Measurements from ENCODE around the gene ATG3.

Gene ATG3

DNA sequence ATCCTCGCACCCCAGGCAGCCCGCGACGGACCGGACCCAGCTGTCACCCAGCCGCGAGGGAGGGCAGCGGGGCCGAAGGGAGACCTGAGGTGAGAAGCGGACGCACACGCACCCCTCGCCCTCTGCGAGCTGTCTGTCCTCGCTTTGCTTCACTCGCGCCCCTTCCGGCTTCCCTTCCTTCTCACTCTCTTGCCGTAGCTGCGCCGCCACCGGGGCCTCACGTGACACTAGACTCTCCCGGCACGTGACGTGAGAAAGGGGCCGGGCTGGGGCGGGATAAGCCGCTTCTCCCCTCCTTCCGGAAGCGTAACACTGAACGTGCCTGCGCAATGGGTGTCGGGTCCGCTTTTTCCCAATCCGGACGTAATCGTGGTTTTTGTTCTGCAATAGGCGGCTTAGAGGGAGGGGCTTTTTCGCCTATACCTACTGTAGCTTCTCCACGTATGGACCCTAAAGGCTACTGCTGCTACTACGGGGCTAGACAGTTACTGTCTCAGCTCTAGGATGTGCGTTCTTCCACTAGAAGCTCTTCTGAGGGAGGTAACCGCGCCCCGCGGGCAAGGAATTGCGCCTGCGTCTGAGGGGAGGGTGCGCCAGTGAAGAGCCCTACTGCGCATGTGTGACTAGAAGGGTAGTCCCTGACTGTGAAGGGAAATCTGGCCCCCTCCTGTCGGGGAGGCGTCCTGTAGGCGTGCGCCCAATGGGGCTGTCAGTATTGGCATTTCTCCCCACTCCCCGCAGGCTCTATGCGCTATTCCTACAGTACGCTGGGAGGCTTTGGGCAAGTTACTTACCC is at the start of gene ATG3, which contains the start of gene SLC35A5:
TSS of gene ATG3 (minus strand) at position 229 of the 796 bp plus-strand sequence. CDS start 434 bp downstream, outside the sequence.
TSS of gene SLC35A5 (plus strand) at position 312 of the 796 bp plus-strand sequence. CDS start 1,359 bp downstream, outside the sequence.
- in situ Hi-C loops (cut with MboI; ENCODE audit: low sequenced_read_pairs): no loop called here

DNA sequence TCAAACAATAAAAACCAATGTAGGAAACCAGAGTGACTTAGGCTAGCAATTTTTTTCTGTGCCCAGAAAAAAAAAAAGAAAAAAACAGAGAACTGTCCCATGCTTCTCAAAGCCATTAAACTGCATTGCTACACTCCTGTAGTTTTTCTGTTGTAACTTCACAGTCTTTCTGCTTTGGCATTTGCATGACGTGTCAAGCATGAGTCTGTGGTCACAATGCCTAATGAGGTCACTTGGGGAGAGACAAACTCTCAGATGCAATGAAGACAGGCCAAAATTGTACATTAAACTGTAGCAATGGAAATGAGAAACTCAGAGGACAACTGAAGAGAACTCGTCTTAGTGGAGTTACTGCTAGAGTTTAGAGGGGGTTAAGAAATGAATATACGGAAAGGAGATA is 48.4 kb upstream of the ATG3 start:
- in situ Hi-C loops (cut with MboI; ENCODE audit: low sequenced_read_pairs): no loop called here

GRCh38 chr3:112607863-112608262 is 46.1 kb upstream of the ATG3 start:
- in situ Hi-C loops (cut with MboI; ENCODE audit: low sequenced_read_pairs): no loop called here

DNA sequence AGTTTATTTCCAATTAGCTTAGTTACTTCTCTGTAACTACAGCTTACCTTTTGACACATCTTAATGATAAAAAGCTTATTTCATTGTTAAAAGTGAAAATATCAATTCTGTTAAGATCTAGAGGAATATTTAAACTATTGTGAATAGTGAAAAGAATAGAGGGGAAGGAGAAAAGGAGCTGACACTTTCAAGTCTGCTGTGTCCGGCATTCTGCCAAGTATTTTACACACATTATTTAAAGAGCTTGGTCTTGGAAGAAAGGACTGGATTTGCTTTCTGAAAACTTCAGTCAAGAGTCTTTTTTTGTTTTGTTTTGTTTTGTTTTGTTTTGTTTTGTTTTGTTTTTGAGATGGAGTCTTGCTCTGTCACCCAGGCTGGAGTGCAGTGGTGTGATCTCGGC is 44.3 kb upstream of the ATG3 start:
- in situ Hi-C loops (cut with MboI; ENCODE audit: low sequenced_read_pairs): no loop called here

DNA sequence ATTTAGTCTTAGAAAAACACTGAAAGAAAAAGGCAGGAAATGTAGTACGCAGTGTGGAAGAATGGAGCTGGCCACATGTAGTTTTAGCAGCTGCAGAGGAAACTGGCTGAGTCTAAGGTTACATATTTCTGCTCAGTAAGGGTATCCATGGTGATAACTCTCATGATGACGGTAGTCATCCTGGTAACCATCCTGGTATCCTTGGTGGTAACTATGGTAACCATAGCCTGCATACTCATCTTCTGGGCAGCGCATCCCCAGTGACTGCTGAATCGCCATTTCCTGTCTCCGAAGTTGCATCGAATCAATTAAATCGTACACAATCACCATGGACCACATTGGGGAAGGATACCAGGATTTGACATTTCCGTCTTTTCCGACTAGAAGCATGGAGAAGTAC is 43.5 kb upstream of the ATG3 start:
- in situ Hi-C loops (cut with MboI; ENCODE audit: low sequenced_read_pairs): no loop called here

GRCh38 chr3:112604536-112604935 is 42.8 kb upstream of the ATG3 start:
- in situ Hi-C loops (cut with MboI; ENCODE audit: low sequenced_read_pairs): no loop called here

GRCh38 chr3:112602217-112602838 is 40.6 kb upstream of the ATG3 start:
- in situ Hi-C loops (cut with MboI; ENCODE audit: low sequenced_read_pairs): no loop called here

DNA sequence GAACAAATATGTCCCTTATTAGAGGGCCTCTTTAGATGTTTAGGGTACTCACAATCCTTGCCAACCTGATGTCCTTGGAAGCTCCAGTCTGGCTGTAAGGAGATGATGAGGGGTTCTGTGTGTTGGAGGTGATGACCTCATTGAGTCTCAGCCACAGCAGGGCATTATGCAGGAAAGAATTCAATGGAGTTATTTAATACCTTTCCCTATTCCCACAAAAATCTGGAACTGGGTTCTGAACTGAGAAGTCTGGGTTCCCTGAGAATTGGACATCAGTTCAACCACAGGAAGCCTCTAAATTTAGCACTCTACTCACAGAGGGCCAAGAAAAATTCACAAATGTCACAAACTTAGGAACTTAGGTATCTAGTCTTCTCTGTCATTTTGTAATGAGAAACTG is 37.0 kb upstream of the ATG3 start:
- in situ Hi-C loops (cut with MboI; ENCODE audit: low sequenced_read_pairs): no loop called here

DNA sequence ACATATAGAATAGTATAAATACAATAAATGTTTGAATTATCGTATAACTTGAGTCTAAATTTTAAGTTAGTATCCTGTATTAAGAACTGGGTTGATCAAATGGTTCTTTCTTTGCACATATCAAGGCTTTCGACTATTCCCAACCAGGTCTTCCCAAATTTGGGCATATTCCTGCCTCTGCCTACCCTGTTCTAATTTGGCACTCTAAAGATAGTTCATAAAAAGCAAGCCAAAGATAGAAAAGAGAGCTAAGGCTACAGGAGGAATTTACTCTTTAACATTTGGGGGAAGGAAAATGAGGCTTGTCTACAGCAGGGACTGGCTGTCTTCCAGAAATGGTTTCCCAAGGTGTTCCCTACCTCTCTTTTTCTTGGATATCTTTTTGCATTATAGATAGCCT is 36.2 kb upstream of the ATG3 start:
- in situ Hi-C loops (cut with MboI; ENCODE audit: low sequenced_read_pairs): no loop called here

- in situ Hi-C loops (cut with MboI; ENCODE audit: low sequenced_read_pairs): no loop called here
Measured at GRCh38 chr3:112594856-112595255, 33.1 kb upstream of the ATG3 start.

GRCh38 chr3:112593258-112593657 is 31.5 kb upstream of the ATG3 start:
- in situ Hi-C loops (cut with MboI; ENCODE audit: low sequenced_read_pairs): no loop called here

- in situ Hi-C loops (cut with MboI; ENCODE audit: low sequenced_read_pairs): no loop called here
Measured at GRCh38 chr3:112587336-112587735, 25.6 kb upstream of the ATG3 start.

GRCh38 chr3:112585782-112586181 is 24.0 kb upstream of the ATG3 start:
- in situ Hi-C loops (cut with MboI; ENCODE audit: low sequenced_read_pairs): no loop called here

- in situ Hi-C loops (cut with MboI; ENCODE audit: low sequenced_read_pairs): no loop called here
Measured at GRCh38 chr3:112583105-112583504, 21.3 kb upstream of the ATG3 start.

DNA sequence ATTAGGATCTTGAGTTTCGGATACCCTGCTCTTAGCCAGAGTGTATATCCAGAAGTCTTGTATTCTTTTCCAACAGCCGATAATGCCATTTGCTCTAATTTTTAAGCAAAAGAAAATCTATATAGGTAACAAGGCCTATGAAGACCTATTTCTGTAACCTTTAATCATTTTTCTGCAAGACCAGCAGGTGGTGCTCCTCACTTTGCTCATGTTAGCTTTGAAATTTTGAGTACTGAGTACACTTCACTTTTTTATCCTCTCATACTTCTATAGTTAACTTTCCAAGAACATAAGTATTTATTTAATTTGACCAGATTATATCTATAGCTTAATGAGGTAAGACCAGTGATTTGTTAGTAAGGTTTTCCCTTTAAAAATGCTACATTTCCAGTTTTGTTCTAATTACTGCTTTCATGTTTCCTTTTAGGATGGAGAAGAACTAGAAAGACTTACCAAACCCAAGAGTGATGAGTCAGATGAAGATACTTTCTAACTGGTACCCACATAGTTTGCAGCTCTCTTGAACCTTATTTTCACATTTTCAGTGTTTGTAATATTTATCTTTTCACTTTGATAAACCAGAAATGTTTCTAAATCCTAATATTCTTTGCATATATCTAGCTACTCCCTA is 20.6 kb upstream of the ATG3 start:
- in situ Hi-C loops (cut with MboI; ENCODE audit: low sequenced_read_pairs): no loop called here

DNA sequence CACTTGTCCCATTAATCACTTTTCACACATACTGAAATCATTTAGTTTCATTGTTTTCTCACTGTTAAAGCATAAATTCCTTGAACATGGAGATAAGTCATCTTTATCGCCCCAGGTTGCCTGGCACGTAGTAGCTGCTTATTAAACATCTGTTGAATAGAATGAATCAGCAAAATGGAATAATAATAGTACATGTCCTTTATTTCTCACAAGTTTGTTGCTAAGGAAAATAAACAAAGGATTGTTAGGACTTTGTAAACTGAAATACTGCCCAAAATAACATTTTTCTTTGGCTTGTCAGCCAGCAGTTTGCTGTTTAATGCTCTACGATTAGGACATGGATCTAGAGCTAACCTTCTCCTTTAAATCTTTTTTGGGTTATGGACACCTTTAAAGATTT is 17.9 kb upstream of the ATG3 start:
- in situ Hi-C loops (cut with MboI; ENCODE audit: low sequenced_read_pairs): no loop called here

DNA sequence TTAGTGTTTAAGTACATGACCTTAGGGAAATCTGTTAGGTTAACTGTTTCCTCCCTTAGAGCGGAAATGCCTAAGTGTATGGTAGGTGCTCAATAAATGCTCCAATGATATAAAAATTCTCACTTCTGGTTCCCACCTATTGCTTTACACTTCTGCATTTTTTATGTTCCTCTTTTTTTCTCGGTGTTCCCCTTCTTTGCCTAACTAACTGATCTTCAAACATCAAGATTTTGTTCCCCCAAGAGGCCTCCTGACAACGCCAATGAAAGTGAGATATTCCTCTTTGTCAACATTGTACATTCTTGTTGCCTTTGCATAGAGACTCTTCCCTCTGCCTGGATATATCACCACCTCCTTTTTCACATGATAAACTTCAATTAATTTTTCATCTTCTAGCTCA is 17.5 kb upstream of the ATG3 start:
- in situ Hi-C loops (cut with MboI; ENCODE audit: low sequenced_read_pairs): no loop called here

- in situ Hi-C loops (cut with MboI; ENCODE audit: low sequenced_read_pairs): no loop called here
Measured at GRCh38 chr3:112572701-112573100, 10.9 kb upstream of the ATG3 start.

DNA sequence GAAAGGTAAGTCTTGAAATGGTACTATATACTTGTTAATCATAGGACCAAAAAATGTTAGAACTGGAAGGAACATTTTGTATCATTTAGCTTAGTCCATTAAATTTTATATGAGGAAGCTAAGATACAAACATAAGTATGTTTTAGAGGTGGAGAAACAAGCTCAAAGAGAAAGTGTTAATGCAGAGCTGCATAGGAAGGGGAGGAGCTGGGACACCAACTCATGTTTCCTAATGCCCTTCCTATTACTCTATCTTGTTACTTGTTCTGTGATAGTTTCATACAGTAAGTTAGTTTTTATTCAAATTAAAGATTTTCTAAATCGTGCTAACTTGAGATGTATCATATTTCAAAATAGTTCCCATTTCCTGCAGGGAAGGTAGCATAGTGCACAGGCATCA is 7.5 kb upstream of the ATG3 start:
- in situ Hi-C loops (cut with MboI; ENCODE audit: low sequenced_read_pairs): no loop called here

DNA sequence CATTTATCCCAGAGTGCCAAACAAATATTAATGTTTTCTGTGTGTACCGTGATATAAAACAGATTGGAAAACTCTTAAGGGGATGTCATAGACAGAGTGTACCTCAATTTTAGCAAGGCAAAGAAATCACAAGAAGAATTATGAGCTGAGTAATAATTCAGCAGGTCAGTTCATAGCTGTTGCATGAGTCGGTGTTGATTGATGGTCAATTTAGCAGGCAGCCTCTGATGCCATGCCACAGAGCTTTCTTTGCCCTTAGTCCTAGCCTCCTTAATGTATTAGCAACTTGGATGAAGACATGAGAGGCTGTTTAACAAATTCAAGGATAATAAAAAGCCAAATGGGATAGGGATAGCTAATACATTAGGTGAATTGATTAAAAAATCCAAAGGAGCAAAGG is 6.9 kb upstream of the ATG3 start:
- in situ Hi-C loops (cut with MboI; ENCODE audit: low sequenced_read_pairs): no loop called here

GRCh38 chr3:112564940-112565305 is 3.2 kb upstream of the ATG3 start:
- in situ Hi-C loops (cut with MboI; ENCODE audit: low sequenced_read_pairs): no loop called here
